CD4-positive, alpha-beta T cell (primary cell): ENCODE results near the gene AK9. TPM values are rescaled to one million over a fixed set of nuclear protein-coding genes. Genes with fewer than 3 reads are reported as not detected.

Experiments used
- ATAC-seq: fragments of 200-7000 bp; cut with Tn5 transposase; one replicate; pipeline ENCODE4 v1.10.0; 2022; ENCODE audit warnings: mild to moderate bottlenecking; ENCODE audit not compliant: poor library complexity
- CTCF ChIA-PET: fragments of 350-600 bp; sonication (Branson Sonifier 250); formaldehyde crosslinking; loops from one replicate; lab custom pipeline; 2021; ENCODE audit warnings: antibody characterized with exemption, inconsistent platforms; lab: Charles Lee
- POLR2A ChIA-PET: fragments of 350-600 bp; sonication (Branson Sonifier 250); formaldehyde crosslinking; loops from one replicate; lab custom pipeline; 2021; ENCODE audit warnings: antibody characterized with exemption, inconsistent platforms; lab: Charles Lee
- DNase-seq, 14 experiments: peaks; one replicate each; pipeline ENCODE4 v3.0.0-alpha.2; 2013 to 2020; ENCODE audit warnings: mixed read lengths in 2 of 14
- H3K27ac ChIP-seq, 2 donors: one replicate each; pipeline versions ENCODE4 v1.5.1 to v1.7.0; 2013; ENCODE audit warnings: low read length in 2 of 2, low read depth in 1 of 2, mild to moderate bottlenecking in 1 of 2
- H3K27me3 ChIP-seq, 2 experiments: 1 replicate in 1 of 2; 2 replicates in 1 of 2; pipeline versions ENCODE4 v1.6.1 to v1.7.0; 2013; ENCODE audit warnings: low read length in 2 of 2, control low read depth in 1 of 2, mild to moderate bottlenecking in 1 of 2, moderate library complexity in 1 of 2; ENCODE audit not compliant: insufficient read depth in 2 of 2, control insufficient read depth in 1 of 2
- H3K36me3 ChIP-seq: one replicate; pipeline ENCODE4 v1.6.1; 2013; ENCODE audit warnings: low read length, control low read depth; ENCODE audit not compliant: insufficient read depth
- H3K4me1 ChIP-seq: one replicate; pipeline ENCODE4 v1.6.1; 2013; ENCODE audit warnings: low read length, control low read depth; ENCODE audit not compliant: insufficient read depth
- H3K4me3 ChIP-seq: one replicate; pipeline ENCODE4 v1.5.1; 2013; ENCODE audit warnings: mild to moderate bottlenecking, low read length, moderate library complexity
- H3K9me3 ChIP-seq, 2 experiments: 1 replicate in 1 of 2; 2 replicates in 1 of 2; pipeline versions ENCODE4 v1.6.1 to v1.7.0; 2013; ENCODE audit warnings: low read length in 2 of 2, mild to moderate bottlenecking in 2 of 2, control low read depth in 1 of 2, moderate library complexity in 1 of 2; ENCODE audit not compliant: control insufficient read depth in 1 of 2, insufficient read depth in 1 of 2
- H3K27ac Mint-ChIP-seq: one replicate; pipeline ENCODE4 v1.8.0; 2020; ENCODE audit warnings: mixed read lengths
- H3K27me3 Mint-ChIP-seq: one replicate; pipeline ENCODE4 v1.8.0; 2021; ENCODE audit warnings: mixed read lengths
- H3K36me3 Mint-ChIP-seq: one replicate; pipeline ENCODE4 v1.8.0; 2021; ENCODE audit warnings: low read depth, mixed read lengths
- H3K4me1 Mint-ChIP-seq: one replicate; pipeline ENCODE4 v1.8.0; 2021; ENCODE audit warnings: low read depth, mixed read lengths
- H3K4me3 Mint-ChIP-seq: one replicate; pipeline ENCODE4 v1.8.0; 2020; ENCODE audit warnings: mild to moderate bottlenecking, mixed read lengths
- H3K9me3 Mint-ChIP-seq: one replicate; pipeline ENCODE4 v1.8.0; 2020; ENCODE audit warnings: mixed read lengths
- intact Hi-C, 2 experiments: fragments of 100-400 bp; cut with DNase I in 1 of 2; cut with micrococcal nuclease in 1 of 2; formaldehyde crosslinking; loops; one replicate each; pipeline versions ENCODE4 v1.15.1 to v1.9.0; 2023 to 2025; cut with DNase I, micrococcal nuclease
- total RNA-seq, 174 experiments: library from RNA in 2 of 174; stranded (reverse) in 2 of 174; gene quantifications; one replicate each; pipeline ENCODE4 v1.2.3 and lab custom pipeline; 2021 to 2026
- TF ChIP-seq, protein P1 (sequence below): fragments of 200-600 bp; IDR thresholded peaks from one replicate; pipeline ENCODE4 v1.8.0; 2022; ENCODE audit warnings: antibody characterized with exemption, mild to moderate bottlenecking

The AK9 gene
- total RNA-seq, 2 experiments from 2014 or later = 5.3 to 6.6 TPM

DNA sequence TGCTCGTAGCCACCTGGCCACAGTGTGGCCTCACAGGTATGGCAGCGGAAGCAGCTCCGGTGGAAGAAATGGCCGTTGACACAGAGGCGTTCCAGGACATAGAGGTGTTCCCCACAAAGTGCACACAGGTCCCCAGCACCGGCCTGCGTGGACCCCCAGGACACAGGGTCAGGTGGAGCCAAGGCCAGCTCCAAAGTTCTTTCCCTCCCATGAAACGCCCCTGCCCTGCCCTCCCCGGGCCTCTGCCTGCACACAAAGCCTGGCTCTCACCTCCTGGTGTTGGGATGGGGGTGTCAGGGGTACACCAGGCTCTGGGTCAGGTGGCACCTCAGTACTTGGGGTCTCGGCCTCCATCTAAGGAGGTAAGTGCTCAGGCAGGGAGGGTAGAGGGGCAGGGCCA is 243.9 kb downstream of the AK9 start:
- Histone ChIP-seq H3K27me3 (no peaks in the 10 kb centered on the region), H3K9me3 (no peaks in the 10 kb centered on the region), H3K36me3 (peaks cover 61% of the 10 kb centered on the region), H3K4me3 (no peak overlapping the region), H3K27ac (no peak overlapping the region), H3K4me1 (peaks cover 57% of the 10 kb centered on the region)
- H3K27ac Mint-ChIP-seq = peak overlapping the region; percentile 62
- TF ChIP-seq, protein P1, sequence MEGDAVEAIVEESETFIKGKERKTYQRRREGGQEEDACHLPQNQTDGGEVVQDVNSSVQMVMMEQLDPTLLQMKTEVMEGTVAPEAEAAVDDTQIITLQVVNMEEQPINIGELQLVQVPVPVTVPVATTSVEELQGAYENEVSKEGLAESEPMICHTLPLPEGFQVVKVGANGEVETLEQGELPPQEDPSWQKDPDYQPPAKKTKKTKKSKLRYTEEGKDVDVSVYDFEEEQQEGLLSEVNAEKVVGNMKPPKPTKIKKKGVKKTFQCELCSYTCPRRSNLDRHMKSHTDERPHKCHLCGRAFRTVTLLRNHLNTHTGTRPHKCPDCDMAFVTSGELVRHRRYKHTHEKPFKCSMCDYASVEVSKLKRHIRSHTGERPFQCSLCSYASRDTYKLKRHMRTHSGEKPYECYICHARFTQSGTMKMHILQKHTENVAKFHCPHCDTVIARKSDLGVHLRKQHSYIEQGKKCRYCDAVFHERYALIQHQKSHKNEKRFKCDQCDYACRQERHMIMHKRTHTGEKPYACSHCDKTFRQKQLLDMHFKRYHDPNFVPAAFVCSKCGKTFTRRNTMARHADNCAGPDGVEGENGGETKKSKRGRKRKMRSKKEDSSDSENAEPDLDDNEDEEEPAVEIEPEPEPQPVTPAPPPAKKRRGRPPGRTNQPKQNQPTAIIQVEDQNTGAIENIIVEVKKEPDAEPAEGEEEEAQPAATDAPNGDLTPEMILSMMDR = no peak
- ATAC-seq (no peak), DNase-seq (peak in 1 of 14 experiments; percentile 15)
- CTCF ChIA-PET = no interaction called here
- intact Hi-C loops = no loop called here
- POLR2A ChIA-PET = interaction anchor here (8.2 kb wide), 1 partner anchor 9 kb away, joined by 137 read pairs; the partner anchor contains the start of gene MICAL1
- H3K27me3 Mint-ChIP-seq = no peaks in the 10 kb centered on the region
- peaks cover 51% of the 10 kb centered on the region for H3K4me1 Mint-ChIP-seq
- H3K4me3 Mint-ChIP-seq = no peak overlapping the region
- H3K36me3 Mint-ChIP-seq = peaks cover 74% of the 10 kb centered on the region
- no peaks in the 10 kb centered on the region for H3K9me3 Mint-ChIP-seq

DNA sequence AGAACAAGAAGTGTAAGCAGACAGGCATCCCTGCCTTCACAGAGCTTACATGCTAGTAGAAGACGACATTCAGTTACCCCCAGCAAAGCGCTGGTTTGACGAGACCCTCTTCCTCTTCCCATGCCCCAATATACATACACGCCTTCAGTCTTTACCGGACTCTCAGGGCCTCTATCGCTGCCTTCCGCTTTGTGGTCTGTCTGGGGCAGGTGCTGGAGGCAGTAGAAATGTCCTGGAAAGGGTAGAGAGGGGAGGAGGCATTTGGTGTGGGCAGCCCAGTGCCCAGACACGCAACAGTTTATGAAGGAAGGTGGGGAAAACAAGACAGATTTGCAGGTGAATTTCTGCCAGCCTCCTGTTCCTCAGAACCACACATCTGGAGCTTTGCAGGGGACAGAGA is 244.5 kb downstream of the AK9 start:
- TF ChIP-seq, protein P1 = no peak
- peaks cover 74% of the 10 kb centered on the region for H3K36me3 Mint-ChIP-seq
- intact Hi-C loops = no loop called here
- H3K27me3 Mint-ChIP-seq = no peaks in the 10 kb centered on the region
- Histone ChIP-seq H3K27me3 (no peaks in the 10 kb centered on the region), H3K4me1 (peaks cover 58% of the 10 kb centered on the region), H3K27ac (peak overlapping the region in 1 of 2 donors; percentile 5), H3K36me3 (peaks cover 56% of the 10 kb centered on the region), H3K9me3 (no peaks in the 10 kb centered on the region), H3K4me3 (no peak overlapping the region)
- ChIA-PET CTCF (interaction anchor here (1.0 kb wide), 1 partner anchor 10 kb away, joined by 4 read pairs; no protein-coding TSS in a partner anchor), POLR2A (interaction anchor here (8.2 kb wide), 1 partner anchor 10 kb away, joined by 137 read pairs; the partner anchor contains the start of gene MICAL1)
- no peak overlapping the region for H3K4me3 Mint-ChIP-seq
- no peaks in the 10 kb centered on the region for H3K9me3 Mint-ChIP-seq
- H3K4me1 Mint-ChIP-seq = peaks cover 51% of the 10 kb centered on the region
- DNase-seq (no peak), ATAC-seq (no peak)
- peak overlapping the region; percentile 62 for H3K27ac Mint-ChIP-seq

DNA sequence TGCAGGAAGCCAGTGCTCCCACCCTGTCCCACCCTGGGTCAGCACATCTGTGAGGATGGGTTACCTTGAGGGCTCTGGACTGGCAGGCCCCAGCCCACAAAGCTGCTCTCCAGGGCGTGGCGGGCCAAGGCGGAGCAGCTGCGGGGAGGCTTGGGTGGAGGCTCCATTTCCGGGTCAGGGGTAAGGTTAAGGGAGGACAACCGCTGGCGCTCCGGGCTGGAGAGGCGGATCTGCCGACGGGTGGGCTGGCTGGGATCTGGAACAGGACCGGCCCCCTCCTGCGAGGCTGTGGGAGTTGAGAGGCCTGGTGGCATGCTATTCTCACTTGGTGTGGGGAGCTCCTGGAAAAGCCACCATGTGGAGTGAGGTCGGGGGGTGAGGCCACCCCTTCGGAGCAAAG is 244.9 kb downstream of the AK9 start:
- TF ChIP-seq, protein P1 = no peak
- Mint-ChIP-seq H3K4me1 (peaks cover 56% of the 10 kb centered on the region), H3K36me3 (peaks cover 77% of the 10 kb centered on the region), H3K27me3 (no peaks in the 10 kb centered on the region), H3K4me3 (no peak overlapping the region), H3K27ac (peak overlapping the region; percentile 62), H3K9me3 (no peaks in the 10 kb centered on the region)
- POLR2A ChIA-PET = interaction anchor here (8.2 kb wide), 1 partner anchor 10 kb away, joined by 137 read pairs; the partner anchor contains the start of gene MICAL1
- Histone ChIP-seq H3K4me3 (no peak overlapping the region), H3K4me1 (peaks cover 59% of the 10 kb centered on the region), H3K9me3 (no peaks in the 10 kb centered on the region), H3K27ac (peak overlapping the region in 1 of 2 donors; percentile 5), H3K27me3 (no peaks in the 10 kb centered on the region), H3K36me3 (peaks cover 54% of the 10 kb centered on the region)
- no peak for ATAC-seq
- intact Hi-C loops = no loop called here
- CTCF ChIA-PET = interaction anchor here (1.0 kb wide), 1 partner anchor 10 kb away, joined by 4 read pairs; no protein-coding TSS in a partner anchor
- peak in 1 of 14 experiments; percentile 17 for DNase-seq
